Memory B cell (primary cell): ENCODE results near the gene C14orf180.
"Not testable (repeated sequence)": the region's sequence is repeated elsewhere in the genome, so short reads cannot be mapped to it uniquely, and the experiment has no call there.

Experiments
- ATAC-seq: fragments of 150-1000 bp; cut with Tn5 transposase; 2 replicates; pipeline ENCODE4 v1.10.0; 2021; ENCODE audit warnings: low read depth, mild to moderate bottlenecking, moderate library complexity
- DNase-seq, 2 donors: peaks; one replicate each; pipeline ENCODE4 v3.0.0; 2022; ENCODE audit warnings: low spot score in 2 of 2
- H3K27ac Mint-ChIP-seq: one replicate; pipeline ENCODE4 v1.8.0; 2022; ENCODE audit warnings: mild to moderate bottlenecking, moderate library complexity, mixed read lengths
- H3K27me3 Mint-ChIP-seq: one replicate; pipeline ENCODE4 v1.8.0; 2022; ENCODE audit warnings: mixed read lengths
- H3K36me3 Mint-ChIP-seq: one replicate; pipeline ENCODE4 v1.8.0; 2022; ENCODE audit warnings: mild to moderate bottlenecking, mixed read lengths
- H3K4me1 Mint-ChIP-seq: one replicate; pipeline ENCODE4 v1.8.0; 2022; ENCODE audit warnings: mixed read lengths
- H3K4me3 Mint-ChIP-seq: one replicate; pipeline ENCODE4 v1.8.0; 2022; ENCODE audit warnings: mild to moderate bottlenecking, moderate library complexity, mixed read lengths
- H3K9me3 Mint-ChIP-seq: one replicate; pipeline ENCODE4 v1.8.0; 2022; ENCODE audit warnings: mixed read lengths

C14orf180 gene

GRCh38 chr14:104574978-104575583 lies 4.5 kb upstream of the C14orf180 start:
- ATAC-seq (no peak), DNase-seq (no peak)
- Mint-ChIP-seq H3K9me3 (no peaks in the 10 kb centered on the region), H3K27me3 (peaks cover 8% of the 10 kb centered on the region), H3K4me3 (no peak overlapping the region), H3K27ac (no peak overlapping the region), H3K4me1 (no peaks in the 10 kb centered on the region), H3K36me3 (no peaks in the 10 kb centered on the region)

- Mint-ChIP-seq H3K27ac (no peak overlapping the region), H3K4me1 (no peaks in the 10 kb centered on the region), H3K9me3 (no peaks in the 10 kb centered on the region), H3K4me3 (no peak overlapping the region), H3K27me3 (peaks cover 10% of the 10 kb centered on the region), H3K36me3 (no peaks in the 10 kb centered on the region)
- DNase-seq (no peak), ATAC-seq (no peak)
Observed at GRCh38 chr14:104576232-104576969, 3.2 kb upstream of the C14orf180 start.

GRCh38 chr14:104576970-104577332 lies 2.6 kb upstream of the C14orf180 start:
- no peaks in the 10 kb centered on the region for H3K9me3 Mint-ChIP-seq
- H3K36me3 Mint-ChIP-seq, result no peaks in the 10 kb centered on the region
- DNase-seq (no peak), ATAC-seq (no peak)
- peaks cover 13% of the 10 kb centered on the region for H3K27me3 Mint-ChIP-seq
- no peak overlapping the region for H3K4me3 Mint-ChIP-seq
- no peaks in the 10 kb centered on the region for H3K4me1 Mint-ChIP-seq
- H3K27ac Mint-ChIP-seq, result no peak overlapping the region

- peaks cover 13% of the 10 kb centered on the region for H3K27me3 Mint-ChIP-seq
- no peaks in the 10 kb centered on the region for H3K36me3 Mint-ChIP-seq
- no peak for ATAC-seq
- no peaks in the 10 kb centered on the region for H3K4me1 Mint-ChIP-seq
- no peaks in the 10 kb centered on the region for H3K9me3 Mint-ChIP-seq
- DNase-seq, result no peak
- H3K27ac Mint-ChIP-seq, result no peak overlapping the region
- no peak overlapping the region for H3K4me3 Mint-ChIP-seq
Observed at GRCh38 chr14:104577426-104577825, 2.1 kb upstream of the C14orf180 start.

GRCh38 chr14:104577847-104578301 lies 1.7 kb upstream of the C14orf180 start:
- H3K36me3 Mint-ChIP-seq, result no peaks in the 10 kb centered on the region
- no peak for ATAC-seq
- peaks cover 13% of the 10 kb centered on the region for H3K27me3 Mint-ChIP-seq
- H3K4me1 Mint-ChIP-seq, result no peaks in the 10 kb centered on the region
- no peak overlapping the region for H3K27ac Mint-ChIP-seq
- H3K4me3 Mint-ChIP-seq, result no peak overlapping the region
- H3K9me3 Mint-ChIP-seq, result no peaks in the 10 kb centered on the region
- no peak for DNase-seq

- H3K36me3 Mint-ChIP-seq, result no peaks in the 10 kb centered on the region
- no peaks in the 10 kb centered on the region for H3K9me3 Mint-ChIP-seq
- H3K27me3 Mint-ChIP-seq, result peaks cover 14% of the 10 kb centered on the region
- DNase-seq (no peak), ATAC-seq (no peak)
- H3K4me3 Mint-ChIP-seq, result no peak overlapping the region
- H3K27ac Mint-ChIP-seq, result no peak overlapping the region
- no peaks in the 10 kb centered on the region for H3K4me1 Mint-ChIP-seq
Observed at GRCh38 chr14:104578321-104578720, 1.2 kb upstream of the C14orf180 start.

- H3K4me1 Mint-ChIP-seq, DNase-seq, H3K36me3 Mint-ChIP-seq, H3K9me3 Mint-ChIP-seq, ATAC-seq, H3K27ac Mint-ChIP-seq, H3K4me3 Mint-ChIP-seq: not testable (repeated sequence)
- peaks cover 19% of the 10 kb centered on the region for H3K27me3 Mint-ChIP-seq
Observed at GRCh38 chr14:104579939-104580338, 375 bp downstream of the C14orf180 start.

GRCh38 chr14:104580961-104581360 lies 1.4 kb downstream of the C14orf180 start:
- H3K27me3 Mint-ChIP-seq, result peaks cover 23% of the 10 kb centered on the region
- ATAC-seq (no peak), DNase-seq (no peak)
- peaks cover 3% of the 10 kb centered on the region for H3K9me3 Mint-ChIP-seq
- peaks cover 2% of the 10 kb centered on the region for H3K36me3 Mint-ChIP-seq
- H3K4me1 Mint-ChIP-seq, result peaks cover 3% of the 10 kb centered on the region
- no peak overlapping the region for H3K27ac Mint-ChIP-seq
- no peak overlapping the region for H3K4me3 Mint-ChIP-seq

- peaks cover 2% of the 10 kb centered on the region for H3K36me3 Mint-ChIP-seq
- no peak overlapping the region for H3K27ac Mint-ChIP-seq
- ATAC-seq, result no peak
- peaks cover 21% of the 10 kb centered on the region for H3K27me3 Mint-ChIP-seq
- H3K4me1 Mint-ChIP-seq, result peaks cover 3% of the 10 kb centered on the region
- peaks cover 3% of the 10 kb centered on the region for H3K9me3 Mint-ChIP-seq
- H3K4me3 Mint-ChIP-seq, result no peak overlapping the region
- DNase-seq, result no peak
Observed at GRCh38 chr14:104581521-104581920, 2.0 kb downstream of the C14orf180 start.

GRCh38 chr14:104582005-104582404 lies 2.4 kb downstream of the C14orf180 start:
- no peak overlapping the region for H3K4me3 Mint-ChIP-seq
- H3K27ac Mint-ChIP-seq, result no peak overlapping the region
- H3K4me1 Mint-ChIP-seq, result peaks cover 3% of the 10 kb centered on the region
- peaks cover 2% of the 10 kb centered on the region for H3K36me3 Mint-ChIP-seq
- H3K9me3 Mint-ChIP-seq, result peaks cover 3% of the 10 kb centered on the region
- ATAC-seq (no peak), DNase-seq (no peak)
- H3K27me3 Mint-ChIP-seq, result peaks cover 21% of the 10 kb centered on the region

GRCh38 chr14:104582662-104583061 lies 3.1 kb downstream of the C14orf180 start:
- no peak overlapping the region for H3K4me3 Mint-ChIP-seq
- H3K27me3 Mint-ChIP-seq, result peaks cover 18% of the 10 kb centered on the region
- peaks cover 3% of the 10 kb centered on the region for H3K4me1 Mint-ChIP-seq
- DNase-seq, result no peak
- H3K27ac Mint-ChIP-seq, result no peak overlapping the region
- H3K9me3 Mint-ChIP-seq, result peaks cover 3% of the 10 kb centered on the region
- peaks cover 2% of the 10 kb centered on the region for H3K36me3 Mint-ChIP-seq
- ATAC-seq, result no peak

GRCh38 chr14:104583424-104584306 lies 4.1 kb downstream of the C14orf180 start:
- no peak overlapping the region for H3K27ac Mint-ChIP-seq
- H3K36me3 Mint-ChIP-seq, result peaks cover 2% of the 10 kb centered on the region
- peaks cover 17% of the 10 kb centered on the region for H3K27me3 Mint-ChIP-seq
- DNase-seq (no peak), ATAC-seq (no peak)
- H3K4me3 Mint-ChIP-seq, result no peak overlapping the region
- H3K9me3 Mint-ChIP-seq, result peaks cover 3% of the 10 kb centered on the region
- peaks cover 3% of the 10 kb centered on the region for H3K4me1 Mint-ChIP-seq

- Mint-ChIP-seq H3K36me3 (peaks cover 2% of the 10 kb centered on the region), H3K27me3 (peaks cover 17% of the 10 kb centered on the region), H3K4me3 (no peak overlapping the region), H3K9me3 (peaks cover 3% of the 10 kb centered on the region), H3K4me1 (peaks cover 3% of the 10 kb centered on the region), H3K27ac (no peak overlapping the region)
- no peak for DNase-seq
- ATAC-seq, result no peak
Observed at GRCh38 chr14:104584557-104584956, 5.0 kb downstream of the C14orf180 start.
